ENCODE data around the gene ZBTB12.
"Not testable (repeated sequence)": the region's sequence is repeated elsewhere in the genome, so short reads cannot be mapped to it uniquely, and the experiment has no call there.

The ZBTB12 gene

GRCh38 chr6:31874836-31875572 lies 26.9 kb downstream of the ZBTB12 start:
- DNase-seq (ENCODE audit: low spot score): no peak

GRCh38 chr6:31874084-31874670 lies 27.7 kb downstream of the ZBTB12 start:
- DNase-seq (ENCODE audit: low spot score): no peak

- DNase-seq (ENCODE audit: low spot score): no peak
Measured at GRCh38 chr6:31871046-31871659, 30.7 kb downstream of the ZBTB12 start.

- no peak for DNase-seq (ENCODE audit: low spot score)
Measured at GRCh38 chr6:31870385-31870921, 31.4 kb downstream of the ZBTB12 start.

- no peak for DNase-seq (ENCODE audit: low spot score)
Measured at GRCh38 chr6:31869343-31869742, 32.5 kb downstream of the ZBTB12 start.

GRCh38 chr6:31868658-31868971 lies 33.3 kb downstream of the ZBTB12 start:
- not testable (repeated sequence) for DNase-seq (ENCODE audit: low spot score)

GRCh38 chr6:31865205-31866118 lies 36.4 kb downstream of the ZBTB12 start:
- DNase-seq (ENCODE audit: low spot score): no peak

- no peak for DNase-seq (ENCODE audit: low spot score)
Measured at GRCh38 chr6:31864818-31865204, 37.1 kb downstream of the ZBTB12 start.

GRCh38 chr6:31864123-31864562 lies 37.7 kb downstream of the ZBTB12 start:
- DNase-seq (ENCODE audit: low spot score): not testable (repeated sequence)

- DNase-seq (ENCODE audit: low spot score): peak; percentile 100
Measured at GRCh38 chr6:31862344-31863235, 39.3 kb downstream of the ZBTB12 start, which contains the start of gene NEU1. TSS of gene NEU1 (minus strand) at chr6:31862821. CDS start at chr6:31862776, 45 bp downstream.

GRCh38 chr6:31861919-31862343 lies 40.0 kb downstream of the ZBTB12 start:
- DNase-seq (ENCODE audit: low spot score): no peak

- DNase-seq (ENCODE audit: low spot score): no peak
Measured at GRCh38 chr6:31861150-31861549, 40.7 kb downstream of the ZBTB12 start.

- DNase-seq (ENCODE audit: low spot score): no peak
Measured at GRCh38 chr6:31860349-31860748, 41.5 kb downstream of the ZBTB12 start.

- DNase-seq (ENCODE audit: low spot score): no peak
Measured at GRCh38 chr6:31859923-31860322, 42.0 kb downstream of the ZBTB12 start.

GRCh38 chr6:31858707-31859106 lies 43.2 kb downstream of the ZBTB12 start:
- DNase-seq (ENCODE audit: low spot score): no peak

- DNase-seq (ENCODE audit: low spot score): not testable (repeated sequence)
Measured at GRCh38 chr6:31857774-31858173, 44.1 kb downstream of the ZBTB12 start.

GRCh38 chr6:31851980-31852718 lies 49.7 kb downstream of the ZBTB12 start:
- not testable (repeated sequence) for DNase-seq (ENCODE audit: low spot score)

- DNase-seq (ENCODE audit: low spot score): no peak
Measured at GRCh38 chr6:31851485-31851832, 50.4 kb downstream of the ZBTB12 start.

GRCh38 chr6:31850765-31851484 lies 51.0 kb downstream of the ZBTB12 start:
- DNase-seq (ENCODE audit: low spot score): no peak

Data from kidney capillary endothelial cell (primary cell).